Activated CD4-positive, alpha-beta memory T cell treated with anti-CD3 and anti-CD28 coated beads, Interleukin-2, amount 10 ng/mL, durations not matched to agents 7 days and 5 days (primary cell): ENCODE data around the gene ADPRH. TPM values are rescaled to one million over a fixed set of nuclear protein-coding genes. Genes with fewer than 3 reads are reported as not detected.
A peak's percentile ranks its signal among the peaks of the same experiment; 100 is the strongest.

Source experiments
- CTCF ChIA-PET: fragments of 350-600 bp; sonication (Branson Sonifier 250); formaldehyde crosslinking; loops from one replicate; lab custom pipeline; 2021; ENCODE audit warnings: antibody characterized with exemption, inconsistent platforms; lab: Charles Lee
- POLR2A ChIA-PET: fragments of 350-600 bp; sonication (Branson Sonifier 250); formaldehyde crosslinking; loops from one replicate; lab custom pipeline; 2021; ENCODE audit warnings: antibody characterized with exemption; lab: Charles Lee
- DNase-seq: peaks from one replicate; pipeline ENCODE4 v3.0.0-alpha.2; 2020
- H3K27ac Mint-ChIP-seq: one replicate; pipeline ENCODE4 v1.8.0; 2021; ENCODE audit warnings: mild to moderate bottlenecking, mixed read lengths
- H3K27me3 Mint-ChIP-seq: one replicate; pipeline ENCODE4 v1.8.0; 2021; ENCODE audit warnings: mixed read lengths
- H3K36me3 Mint-ChIP-seq: one replicate; pipeline ENCODE4 v1.8.0; 2021; ENCODE audit warnings: low read depth, mixed read lengths
- H3K4me1 Mint-ChIP-seq: one replicate; pipeline ENCODE4 v1.8.0; 2021; ENCODE audit warnings: mixed read lengths
- H3K4me3 Mint-ChIP-seq: one replicate; pipeline ENCODE4 v1.8.0; 2021; ENCODE audit warnings: mild to moderate bottlenecking, mixed read lengths
- H3K9me3 Mint-ChIP-seq: one replicate; pipeline ENCODE4 v1.8.0; 2021; ENCODE audit warnings: mixed read lengths
- total RNA-seq, 2 experiments: library from RNA; stranded (reverse); gene quantifications; one replicate each; pipeline ENCODE4 v1.2.3, GENCODE V29; 2021

ADPRH gene
- total RNA-seq, 2 experiments from 2014 or later, result 8.6 to 8.8 TPM

DNA sequence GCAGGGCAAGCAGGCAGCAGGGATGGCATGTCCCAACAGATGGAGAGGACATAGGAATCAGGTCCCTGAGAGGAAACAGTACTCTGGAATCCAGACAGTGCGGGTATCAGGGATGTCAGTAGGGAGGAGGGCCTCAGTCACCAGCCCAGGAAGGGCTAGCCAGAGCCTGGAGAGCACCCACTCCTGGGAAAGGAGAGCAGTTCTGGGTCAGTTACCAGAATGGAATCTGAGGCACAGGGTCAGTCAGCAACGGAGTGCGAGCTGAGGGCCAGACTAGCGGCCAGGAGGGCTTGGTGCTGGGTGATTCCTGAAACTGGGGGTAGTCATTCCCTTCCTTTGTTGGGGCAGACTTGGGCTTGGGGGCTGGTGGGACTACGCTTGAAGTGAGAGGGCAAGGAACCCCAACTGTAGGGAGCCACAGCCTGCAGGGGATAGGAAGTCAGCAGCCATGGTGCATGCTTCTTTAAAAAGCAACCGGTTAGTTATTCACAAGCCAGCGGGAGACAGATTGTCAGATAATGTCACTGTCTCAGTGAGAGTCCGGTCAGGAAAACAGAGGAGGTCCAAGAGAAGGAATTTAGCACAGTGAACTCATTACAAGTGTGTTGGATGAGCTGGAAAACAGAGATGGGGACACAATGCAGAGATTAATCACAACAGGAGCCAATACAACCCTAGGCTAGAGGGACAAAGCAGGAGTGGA lies 46.3 kb downstream of the ADPRH start:
- Mint-ChIP-seq H3K27ac (no peak overlapping the region), H3K36me3 (peaks cover 3% of the 10 kb centered on the region), H3K4me3 (no peak overlapping the region), H3K9me3 (peaks cover 2% of the 10 kb centered on the region), H3K27me3 (no peaks in the 10 kb centered on the region), H3K4me1 (peaks cover 50% of the 10 kb centered on the region)
- no peak for DNase-seq
- ChIA-PET CTCF (no interaction called here), POLR2A (interaction anchor here (1.0 kb wide), 1 partner anchor 11 kb away, joined by 3 read pairs; no protein-coding TSS in a partner anchor)

DNA sequence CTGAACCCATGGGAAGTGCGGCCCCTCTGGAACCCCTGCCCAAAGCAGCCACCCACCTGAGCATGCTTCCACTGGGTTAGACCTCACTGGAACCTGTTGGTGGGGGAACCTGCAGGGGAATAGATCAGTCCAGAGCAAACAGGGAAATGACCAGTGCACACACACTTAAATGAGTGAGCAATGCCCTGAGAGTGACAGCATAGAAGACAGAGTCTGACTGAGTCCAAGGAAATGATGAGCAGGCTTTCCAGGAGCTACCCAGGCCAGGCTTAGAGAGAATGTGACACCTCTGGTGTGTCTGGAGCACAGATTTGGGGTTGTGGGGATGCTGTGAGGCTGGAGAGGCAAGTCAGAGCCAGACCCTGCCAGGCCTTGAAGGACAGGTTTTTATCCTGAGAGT lies 46.9 kb downstream of the ADPRH start:
- POLR2A ChIA-PET, result interaction anchor here (1.0 kb wide), 1 partner anchor 12 kb away, joined by 3 read pairs; no protein-coding TSS in a partner anchor
- no peak for DNase-seq
- CTCF ChIA-PET, result no interaction called here
- Mint-ChIP-seq H3K27me3 (no peaks in the 10 kb centered on the region), H3K27ac (no peak overlapping the region), H3K36me3 (peaks cover 3% of the 10 kb centered on the region), H3K4me3 (no peak overlapping the region), H3K4me1 (peaks cover 55% of the 10 kb centered on the region), H3K9me3 (peaks cover 2% of the 10 kb centered on the region)

- Mint-ChIP-seq H3K4me1 (peaks cover 55% of the 10 kb centered on the region), H3K27ac (peak overlapping the region; percentile 59), H3K36me3 (peaks cover 3% of the 10 kb centered on the region), H3K9me3 (peaks cover 2% of the 10 kb centered on the region), H3K27me3 (no peaks in the 10 kb centered on the region), H3K4me3 (no peak overlapping the region)
- DNase-seq, result peak; percentile 35
- ChIA-PET CTCF (no interaction called here), POLR2A (interaction anchor here (0.8 to 1.2 kb wide), 2 partner anchors 10 to 45 kb away, joined by 4 to 6 read pairs; no protein-coding TSS in a partner anchor)
Measured at GRCh38 chr3:119627461-119627860, 48.2 kb downstream of the ADPRH start.

DNA sequence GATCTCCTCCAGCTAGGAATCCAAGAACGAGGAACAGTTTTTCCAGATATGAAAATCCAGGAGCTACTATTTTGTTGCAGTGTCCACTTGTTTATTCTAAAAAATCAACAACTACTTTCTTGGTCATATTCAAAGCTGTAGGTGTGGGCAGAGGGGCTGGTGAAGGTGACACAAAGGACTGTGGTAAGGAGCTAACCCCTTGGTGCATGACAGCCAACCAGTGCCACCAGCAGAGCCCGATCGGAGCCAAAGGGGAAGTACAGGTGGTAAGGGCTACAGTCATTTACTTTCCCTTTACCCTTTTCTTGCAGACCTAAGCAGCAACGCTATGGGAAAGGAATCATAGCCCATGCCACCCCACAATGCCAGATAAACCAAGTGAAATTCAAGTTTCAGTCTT lies 49.1 kb downstream of the ADPRH start:
- Mint-ChIP-seq H3K4me3 (no peak overlapping the region), H3K27ac (peak overlapping the region; percentile 21)

DNA sequence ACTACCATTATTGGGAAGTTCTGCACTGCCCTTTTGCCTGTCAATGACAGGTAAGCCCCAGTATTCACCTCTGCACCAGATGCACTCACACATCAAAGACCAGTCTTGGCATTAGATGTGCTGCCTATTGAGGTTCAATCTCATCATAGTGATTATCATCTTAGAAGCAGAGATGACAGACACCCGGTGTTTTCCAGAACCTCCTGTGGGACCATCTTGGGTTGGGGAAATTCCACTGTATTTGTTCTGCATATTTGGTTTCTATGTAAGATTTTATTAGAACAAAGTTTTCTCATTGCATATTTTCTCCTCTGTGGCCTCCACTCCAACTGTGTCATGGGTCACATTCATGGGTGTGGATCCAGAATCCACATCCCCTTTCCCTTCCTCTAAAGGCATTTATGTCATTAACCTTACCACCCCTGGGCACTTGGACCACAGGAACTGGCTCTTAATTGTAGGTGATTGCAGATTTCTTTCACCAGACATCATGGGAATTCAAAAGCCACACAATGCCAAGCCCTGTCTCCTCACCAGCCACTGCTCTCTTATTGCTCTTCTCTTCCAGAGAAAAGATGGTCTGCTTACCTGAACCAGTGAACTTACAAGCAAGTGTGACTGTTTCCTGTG lies 49.6 kb downstream of the ADPRH start:
- Mint-ChIP-seq H3K27ac (no peak overlapping the region), H3K9me3 (peaks cover 2% of the 10 kb centered on the region), H3K27me3 (no peaks in the 10 kb centered on the region), H3K36me3 (peaks cover 3% of the 10 kb centered on the region), H3K4me3 (no peak overlapping the region), H3K4me1 (peaks cover 55% of the 10 kb centered on the region)
- CTCF ChIA-PET, result no interaction called here
- no peak for DNase-seq
- POLR2A ChIA-PET, result interaction anchor here (1.0 to 1.2 kb wide), 3 partner anchors 8 to 66 kb away, joined by 3 to 6 read pairs (median 3); no protein-coding TSS in a partner anchor

More for the DNA sequence above, 49.1 kb downstream of the ADPRH start:
- Mint-ChIP-seq H3K36me3 (peaks cover 3% of the 10 kb centered on the region), H3K9me3 (peaks cover 2% of the 10 kb centered on the region), H3K4me1 (peaks cover 55% of the 10 kb centered on the region), H3K27me3 (no peaks in the 10 kb centered on the region)
- peak; percentile 40 for DNase-seq
- POLR2A ChIA-PET, result interaction anchor here (1.0 to 1.2 kb wide), 3 partner anchors 9 to 66 kb away, joined by 3 to 6 read pairs (median 3); no protein-coding TSS in a partner anchor
- CTCF ChIA-PET, result interaction anchor here (0.5 kb wide), 1 partner anchor 68 kb away, joined by 4 read pairs; no protein-coding TSS in a partner anchor

DNA sequence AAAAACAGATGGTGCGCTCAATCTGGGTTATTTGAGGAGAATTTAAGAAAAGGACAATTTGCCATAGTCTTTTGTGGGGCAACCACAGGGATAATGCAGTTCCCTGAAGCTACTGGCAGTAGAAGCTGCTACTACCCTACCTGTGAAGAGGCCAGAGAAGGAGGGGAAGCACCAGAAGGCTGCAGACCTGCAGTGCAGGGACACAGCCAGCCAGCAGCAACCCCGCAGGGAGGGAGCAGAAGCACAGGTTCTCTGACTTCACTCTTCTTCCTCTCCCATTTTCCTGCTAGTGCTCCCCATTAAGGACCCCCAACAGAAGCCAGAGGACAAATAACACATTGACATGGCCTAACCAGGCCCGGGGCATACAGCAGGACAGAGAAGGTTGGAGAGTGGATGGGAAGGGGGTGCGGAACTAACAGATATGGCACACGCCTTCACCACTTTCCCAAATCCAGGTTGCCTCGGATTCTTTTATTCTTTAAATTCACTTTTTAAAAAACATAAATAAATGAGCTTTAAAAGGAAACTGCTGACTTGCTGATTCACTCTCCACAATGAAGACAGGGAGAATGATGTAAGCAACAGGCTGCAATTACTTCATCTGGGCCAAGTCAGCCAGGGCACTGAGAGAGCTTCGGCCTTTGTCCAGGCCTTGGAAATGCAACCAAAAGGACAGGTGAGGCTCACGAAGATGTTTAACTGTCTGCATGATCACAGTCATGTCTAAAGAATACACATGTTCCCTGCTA lies 51.0 kb downstream of the ADPRH start:
- Mint-ChIP-seq H3K9me3 (no peaks in the 10 kb centered on the region), H3K27me3 (no peaks in the 10 kb centered on the region), H3K4me1 (peaks cover 52% of the 10 kb centered on the region), H3K27ac (peak overlapping the region; percentile 14), H3K4me3 (no peak overlapping the region), H3K36me3 (peaks cover 3% of the 10 kb centered on the region)
- no peak for DNase-seq
- CTCF ChIA-PET, result no interaction called here
- POLR2A ChIA-PET, result no interaction called here

- Mint-ChIP-seq H3K9me3 (no peaks in the 10 kb centered on the region), H3K36me3 (peaks cover 3% of the 10 kb centered on the region), H3K27ac (peak overlapping the region; percentile 14), H3K4me1 (peaks cover 51% of the 10 kb centered on the region), H3K4me3 (no peak overlapping the region), H3K27me3 (no peaks in the 10 kb centered on the region)
- ChIA-PET CTCF (no interaction called here), POLR2A (no interaction called here)
- DNase-seq, result no peak
Measured at GRCh38 chr3:119630880-119631329, 51.6 kb downstream of the ADPRH start.

GRCh38 chr3:119631516-119631915 lies 52.2 kb downstream of the ADPRH start:
- H3K4me1 Mint-ChIP-seq, result peaks cover 48% of the 10 kb centered on the region
- POLR2A ChIA-PET, result no interaction called here
- H3K27me3 Mint-ChIP-seq, result no peaks in the 10 kb centered on the region
- H3K27ac Mint-ChIP-seq, result no peak overlapping the region
- no peaks in the 10 kb centered on the region for H3K9me3 Mint-ChIP-seq
- no peak for DNase-seq
- peaks cover 3% of the 10 kb centered on the region for H3K36me3 Mint-ChIP-seq
- no peak overlapping the region for H3K4me3 Mint-ChIP-seq
- CTCF ChIA-PET, result no interaction called here

GRCh38 chr3:119632216-119632615 lies 52.9 kb downstream of the ADPRH start:
- Mint-ChIP-seq H3K36me3 (peaks cover 3% of the 10 kb centered on the region), H3K4me3 (no peak overlapping the region), H3K27ac (no peak overlapping the region), H3K4me1 (peaks cover 47% of the 10 kb centered on the region), H3K9me3 (no peaks in the 10 kb centered on the region), H3K27me3 (no peaks in the 10 kb centered on the region)
- DNase-seq, result no peak
- CTCF ChIA-PET, result no interaction called here
- POLR2A ChIA-PET, result no interaction called here

- Mint-ChIP-seq H3K9me3 (no peaks in the 10 kb centered on the region), H3K4me1 (peaks cover 45% of the 10 kb centered on the region), H3K36me3 (peaks cover 3% of the 10 kb centered on the region), H3K27me3 (no peaks in the 10 kb centered on the region), H3K27ac (no peak overlapping the region), H3K4me3 (no peak overlapping the region)
- DNase-seq, result no peak
- ChIA-PET POLR2A (no interaction called here), CTCF (no interaction called here)
Measured at GRCh38 chr3:119632829-119633228, 53.5 kb downstream of the ADPRH start.

DNA sequence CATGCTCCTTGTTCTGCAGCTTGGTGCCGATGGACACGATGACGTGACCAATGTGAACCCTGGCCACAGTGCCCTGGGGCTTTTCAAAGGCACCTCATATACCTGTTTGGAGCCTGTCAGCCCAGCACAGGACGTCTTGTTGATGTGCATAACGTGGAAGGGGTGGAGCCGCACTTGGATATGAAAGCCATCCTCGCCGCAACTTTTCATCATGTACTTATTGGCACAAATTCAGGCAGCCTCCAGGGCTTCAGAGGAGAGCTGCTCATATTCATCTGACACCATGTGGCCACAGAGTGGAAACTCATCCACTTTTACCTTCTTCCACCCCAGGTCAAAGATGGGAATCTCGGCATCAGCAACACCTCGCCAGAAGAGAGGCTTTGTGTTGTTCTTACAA lies 56.4 kb downstream of the ADPRH start:
- Mint-ChIP-seq H3K4me3 (no peak overlapping the region), H3K27me3 (no peaks in the 10 kb centered on the region), H3K36me3 (peaks cover 20% of the 10 kb centered on the region), H3K9me3 (peaks cover 3% of the 10 kb centered on the region), H3K27ac (no peak overlapping the region), H3K4me1 (peaks cover 43% of the 10 kb centered on the region)
- no peak for DNase-seq
- CTCF ChIA-PET, result interaction anchor here (0.9 kb wide), 1 partner anchor 48 kb away, joined by 3 read pairs; no protein-coding TSS in a partner anchor
- POLR2A ChIA-PET, result interaction anchor here (3.5 kb wide), 1 partner anchor 41 kb away, joined by 21 read pairs; the partner anchor contains the start of gene COX17

- CTCF ChIA-PET, result interaction anchor here (0.6 to 0.9 kb wide), 2 partner anchors 47 to 76 kb away, joined by 3 read pairs; no protein-coding TSS in a partner anchor
- no peak overlapping the region for H3K27ac Mint-ChIP-seq
Measured at GRCh38 chr3:119636249-119636648, 57.0 kb downstream of the ADPRH start.

More at GRCh38 chr3:119636249-119636648, 57.0 kb downstream of the ADPRH start:
- peaks cover 40% of the 10 kb centered on the region for H3K4me1 Mint-ChIP-seq
- no peak for DNase-seq
- no peak overlapping the region for H3K4me3 Mint-ChIP-seq
- H3K9me3 Mint-ChIP-seq, result peaks cover 3% of the 10 kb centered on the region
- H3K27me3 Mint-ChIP-seq, result no peaks in the 10 kb centered on the region
- H3K36me3 Mint-ChIP-seq, result peaks cover 21% of the 10 kb centered on the region
- POLR2A ChIA-PET, result interaction anchor here (2.2 to 3.5 kb wide), 2 partner anchors 41 to 173 kb away, joined by 5 to 21 read pairs; partner anchors contain the start of genes COX17 and TMEM39A
